EL (cell line): ENCODE results near the gene MACROD2.

Experiments
- DNase-seq: peaks from one replicate; pipeline ENCODE4 v3.0.0-alpha.2; 2016

MACROD2 gene

DNA sequence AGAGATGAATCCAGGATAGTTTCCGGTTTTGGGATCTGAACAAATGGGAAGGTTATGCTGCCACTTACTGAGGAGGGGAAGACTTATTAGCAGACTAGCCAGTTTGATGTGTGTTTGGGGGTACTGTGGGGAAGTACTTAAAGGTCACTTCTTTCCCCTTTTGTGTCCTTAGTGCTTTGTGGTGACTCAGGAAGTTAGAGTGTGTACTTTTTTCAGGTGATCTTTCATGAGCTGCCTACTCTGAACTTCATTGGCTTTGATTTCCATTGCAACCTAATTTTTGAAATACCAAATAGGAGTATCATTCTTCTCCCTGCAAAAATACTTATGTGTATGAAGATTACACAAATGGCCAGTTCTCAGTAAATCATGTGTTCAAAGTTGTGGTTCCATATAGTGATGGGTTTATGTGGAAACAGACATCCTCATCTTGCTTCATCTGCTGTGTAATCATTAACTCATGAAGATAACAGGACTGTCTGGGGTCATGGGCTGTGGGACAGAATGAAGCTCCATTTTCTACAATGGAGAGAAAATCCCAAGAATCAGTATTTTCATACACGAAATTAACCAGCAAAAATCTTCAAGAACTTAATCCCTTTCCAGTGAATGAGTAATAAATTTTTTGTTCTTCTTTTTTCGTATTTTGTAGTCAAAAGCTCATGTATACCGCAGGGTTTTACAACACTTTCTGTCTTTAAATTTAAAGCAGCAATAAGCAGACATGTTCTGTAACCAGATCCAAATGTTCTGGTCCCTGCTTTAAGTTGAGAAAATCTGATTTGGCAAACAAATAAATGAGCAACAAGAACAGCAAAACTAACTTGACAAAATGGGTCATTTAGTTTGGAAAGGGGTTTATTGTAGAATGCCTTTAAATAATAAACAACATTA lies 614.3 kb downstream of the MACROD2 start:
- no peak for DNase-seq

DNA sequence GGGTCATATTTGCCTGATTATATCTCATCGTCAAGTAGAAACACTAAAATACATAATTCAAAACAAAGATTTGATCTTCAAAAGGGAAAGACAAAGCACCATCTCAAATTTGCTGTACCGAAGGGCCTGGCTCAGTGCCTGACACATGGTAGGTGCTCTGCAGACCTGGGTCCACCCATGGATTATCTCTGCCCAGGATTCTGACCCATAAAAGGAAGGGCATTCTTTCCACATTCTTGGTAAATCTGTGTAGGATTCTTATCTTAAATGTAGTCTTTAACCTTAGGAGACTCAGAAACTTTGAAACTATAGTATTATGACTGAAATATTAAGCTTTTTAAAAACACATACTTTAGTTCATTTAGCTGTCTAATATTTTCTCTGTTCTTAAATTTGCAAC lies 616.2 kb downstream of the MACROD2 start:
- DNase-seq: no peak

DNA sequence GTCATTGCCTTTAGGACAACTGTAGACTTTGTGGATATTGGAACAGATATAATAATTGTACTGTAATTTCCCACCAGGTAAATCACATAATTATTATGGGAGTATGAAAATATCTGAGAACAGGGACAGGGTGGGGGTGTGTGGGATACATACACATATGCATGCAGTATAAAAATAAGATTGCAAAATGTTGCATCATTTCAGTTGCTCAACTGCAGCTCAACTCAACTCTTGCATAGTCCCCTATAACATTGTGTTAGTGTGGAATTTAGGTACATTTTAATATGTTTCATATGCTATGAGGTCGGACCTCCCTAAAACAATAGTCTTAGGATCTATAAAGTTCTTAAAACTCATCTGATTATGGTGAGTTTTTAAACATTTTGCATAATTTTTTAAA lies 617.1 kb downstream of the MACROD2 start:
- no peak for DNase-seq

DNA sequence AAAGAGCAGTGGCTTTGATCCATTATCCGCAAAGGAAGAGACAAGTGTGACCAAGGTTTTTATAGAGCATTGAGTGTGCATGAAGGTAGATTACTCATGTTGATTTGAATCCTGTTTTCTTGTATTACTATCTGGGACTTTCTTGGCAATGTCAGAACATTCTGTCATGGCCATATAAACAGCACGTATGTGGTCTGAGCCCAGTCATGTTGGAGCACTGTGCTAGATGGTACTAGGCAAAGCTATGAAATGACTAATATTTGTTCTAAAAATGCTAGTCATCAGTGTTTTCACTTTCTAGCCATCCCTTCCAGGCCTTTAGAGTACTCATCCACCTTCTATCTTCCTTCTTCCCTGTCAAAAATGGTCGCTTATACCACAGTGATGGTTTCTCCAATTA lies 620.7 kb downstream of the MACROD2 start:
- DNase-seq: no peak

DNA sequence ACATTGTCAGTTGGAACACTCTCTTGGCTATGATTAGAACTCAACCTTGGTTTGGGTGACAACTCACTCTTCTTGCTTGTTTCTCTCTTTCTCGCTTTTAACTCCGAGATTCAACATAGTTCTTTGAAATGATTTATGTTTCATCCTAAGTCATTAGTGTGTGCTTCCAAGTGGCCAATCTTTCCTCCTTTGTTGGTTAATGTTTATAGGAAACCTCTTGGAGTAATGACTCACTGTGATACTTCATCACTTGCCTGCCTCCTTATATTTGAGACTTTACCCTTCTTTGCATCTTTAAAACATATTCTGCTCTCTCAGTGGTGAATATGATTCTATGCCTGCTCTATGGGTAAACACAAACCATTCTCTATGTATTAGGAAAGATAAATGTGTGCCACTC lies 621.8 kb downstream of the MACROD2 start:
- no peak for DNase-seq

DNA sequence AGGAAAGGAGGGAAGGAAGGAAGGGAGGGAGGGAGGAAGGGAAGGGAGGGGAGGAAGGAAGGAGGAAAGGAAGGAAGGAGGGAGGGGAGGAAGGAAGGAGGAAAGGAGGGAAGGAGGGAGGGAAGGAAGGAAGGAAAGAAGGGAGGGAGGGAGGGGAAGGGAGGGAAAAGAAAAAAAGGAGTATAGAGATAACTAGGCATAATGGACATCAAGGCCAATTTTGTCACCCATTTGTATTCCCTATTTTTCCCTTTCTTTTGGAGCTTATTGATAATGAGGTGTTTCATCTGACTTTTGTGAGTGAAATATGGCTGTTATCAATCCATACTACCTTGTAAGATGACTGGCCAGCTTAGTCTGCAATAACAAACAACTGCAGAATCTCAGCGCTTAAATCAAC lies 624.1 kb downstream of the MACROD2 start:
- no peak for DNase-seq

DNA sequence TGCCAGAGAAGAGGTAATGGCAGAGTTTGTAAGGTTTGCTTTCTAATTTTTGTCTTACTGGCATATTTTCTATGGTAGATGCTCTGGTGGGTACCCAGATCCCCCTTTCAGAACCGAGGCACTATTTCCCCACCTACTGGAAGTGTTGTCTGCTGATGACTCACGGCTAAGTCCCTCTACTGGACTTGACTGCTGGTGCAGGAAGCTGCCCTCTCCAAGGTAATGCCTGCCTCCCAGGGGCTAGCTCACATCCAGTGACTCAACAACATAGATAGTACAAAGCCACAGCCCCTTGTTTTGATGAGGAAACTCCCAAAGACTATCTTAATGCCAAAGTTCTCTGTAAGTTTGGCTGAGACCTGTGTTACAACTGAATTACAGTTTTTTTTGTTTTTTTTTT lies 627.5 kb downstream of the MACROD2 start:
- DNase-seq: peak; percentile 47

DNA sequence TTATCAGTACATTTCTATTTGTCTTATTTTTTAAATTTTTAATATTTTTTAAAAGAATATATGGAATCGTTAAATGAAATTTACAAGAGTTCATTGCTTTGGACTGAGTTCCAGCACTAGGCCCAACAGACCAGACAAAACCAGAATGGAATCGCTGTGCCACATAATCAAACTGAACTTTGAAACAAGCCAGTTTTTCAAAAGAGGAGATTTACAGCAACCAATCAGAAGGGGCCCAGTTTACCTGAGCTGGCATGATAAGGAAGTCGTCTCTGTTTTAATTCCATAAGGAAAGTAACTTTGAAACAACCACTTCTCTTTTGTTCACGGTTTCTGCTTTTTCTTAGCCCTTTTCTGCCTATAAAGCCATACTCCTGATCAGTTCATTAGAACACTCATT lies 635.7 kb downstream of the MACROD2 start:
- no peak for DNase-seq

DNA sequence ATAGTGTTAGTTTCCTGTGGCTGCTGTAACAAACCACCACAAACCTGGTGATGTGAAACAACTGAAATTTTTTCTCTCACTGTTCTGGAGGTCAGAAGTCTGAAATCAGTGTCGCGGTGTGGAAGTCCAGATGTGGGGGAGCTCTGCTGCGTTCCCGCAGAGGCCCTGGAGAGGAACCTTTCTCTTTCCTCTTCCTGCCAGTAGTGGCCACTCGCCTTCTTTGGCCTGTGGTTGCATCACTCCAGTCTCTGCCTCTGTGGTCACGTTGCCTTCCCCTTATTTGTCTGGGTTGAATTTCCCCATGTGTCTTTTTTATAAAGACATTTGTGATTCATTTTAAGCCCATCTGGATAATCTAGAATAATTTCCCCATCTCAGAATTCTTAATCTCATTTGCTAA lies 637.6 kb downstream of the MACROD2 start:
- no peak for DNase-seq

DNA sequence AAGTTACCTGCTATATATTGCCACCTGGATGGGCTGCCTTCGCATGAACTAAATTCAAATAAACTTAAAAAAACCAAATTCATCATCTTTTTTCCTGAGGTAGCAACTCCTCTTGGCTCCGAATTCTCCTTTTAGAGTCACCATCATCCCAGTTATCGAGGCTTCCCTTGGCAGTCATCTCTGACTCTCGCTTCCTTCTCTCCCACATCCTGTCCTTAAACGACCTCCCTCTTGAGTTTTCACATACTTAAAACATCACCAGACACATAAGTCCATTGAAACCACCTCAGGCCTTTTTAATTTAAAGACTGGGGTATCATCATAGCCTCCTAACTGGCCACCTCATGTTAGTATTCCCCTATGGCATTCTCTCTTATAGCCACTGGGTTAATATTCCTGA lies 638.2 kb downstream of the MACROD2 start:
- DNase-seq: peak; percentile 13

DNA sequence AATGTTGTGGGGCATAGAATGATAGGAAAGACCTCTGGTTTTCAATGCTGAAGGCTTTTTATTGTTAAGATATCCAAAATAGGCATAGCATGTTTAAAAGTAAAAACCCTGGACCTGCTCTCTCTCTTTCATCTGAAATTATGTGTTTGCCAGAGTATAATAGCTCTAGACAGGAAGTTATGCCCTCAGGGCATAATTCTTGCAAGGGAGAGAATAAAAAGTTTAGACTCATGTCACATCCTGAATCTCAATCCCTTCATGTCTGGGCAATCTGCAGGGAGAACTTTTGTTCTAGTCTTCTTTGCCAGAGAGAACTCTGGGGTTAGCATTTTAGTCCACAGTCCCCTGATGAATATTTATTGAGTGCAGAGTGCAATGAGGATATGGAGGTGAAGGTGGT lies 639.3 kb downstream of the MACROD2 start:
- DNase-seq: peak; percentile 9

DNA sequence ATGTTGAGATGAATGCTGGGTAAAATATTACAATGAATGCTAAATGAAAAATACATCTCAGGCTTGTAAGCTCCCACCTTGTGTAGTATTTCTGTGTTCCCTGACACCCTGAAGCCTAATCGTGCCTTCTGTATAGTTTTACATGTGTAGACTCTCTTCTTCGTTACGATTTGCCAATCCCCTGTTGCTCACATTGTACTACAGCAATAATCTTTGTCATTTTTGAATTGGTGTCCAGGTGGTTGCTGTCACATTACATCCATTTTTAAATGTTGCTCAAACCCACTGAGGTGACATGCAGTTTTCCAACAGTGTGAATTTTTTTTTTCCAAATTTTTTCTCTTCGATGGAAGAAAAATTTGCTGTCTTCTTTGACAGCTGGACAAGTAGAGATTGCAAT lies 642.1 kb downstream of the MACROD2 start:
- DNase-seq: no peak

DNA sequence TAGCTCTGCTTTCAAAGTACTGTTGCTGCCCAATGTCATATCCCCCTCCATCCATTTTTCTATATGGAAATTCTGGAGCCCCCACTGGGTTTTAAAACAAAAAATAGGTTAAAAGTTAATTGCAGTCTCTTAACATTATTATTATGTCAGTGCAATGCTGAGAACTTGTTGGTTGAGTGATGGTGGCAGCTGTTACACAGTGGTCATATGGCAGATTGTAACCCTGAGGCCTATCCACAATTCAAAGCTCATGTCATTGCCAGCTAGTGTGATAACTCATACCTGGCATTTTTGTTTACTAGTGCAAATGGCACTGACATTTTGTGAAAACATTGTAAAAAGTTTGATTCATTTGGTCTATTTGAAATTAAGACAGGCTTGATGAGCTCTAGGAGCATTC lies 647.8 kb downstream of the MACROD2 start:
- DNase-seq: no peak

DNA sequence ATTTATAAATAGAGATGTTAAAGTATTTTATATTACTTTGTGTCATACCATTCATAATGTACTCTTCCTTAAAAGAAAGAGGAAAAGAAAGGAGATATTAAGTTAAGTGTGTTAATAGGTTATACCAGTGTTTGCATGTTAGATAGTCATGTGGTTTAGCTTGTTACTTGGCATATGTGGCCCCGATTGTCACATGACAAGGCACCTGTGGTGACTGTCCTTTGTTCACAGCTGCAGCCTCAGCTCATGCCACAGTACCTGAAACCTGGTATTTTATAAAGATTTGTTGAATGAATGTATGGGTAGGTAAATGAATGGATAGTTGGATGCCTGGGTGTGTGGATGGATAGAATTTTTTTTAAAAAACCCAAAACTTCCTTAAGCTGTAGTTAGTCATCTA lies 648.2 kb downstream of the MACROD2 start:
- DNase-seq: no peak

DNA sequence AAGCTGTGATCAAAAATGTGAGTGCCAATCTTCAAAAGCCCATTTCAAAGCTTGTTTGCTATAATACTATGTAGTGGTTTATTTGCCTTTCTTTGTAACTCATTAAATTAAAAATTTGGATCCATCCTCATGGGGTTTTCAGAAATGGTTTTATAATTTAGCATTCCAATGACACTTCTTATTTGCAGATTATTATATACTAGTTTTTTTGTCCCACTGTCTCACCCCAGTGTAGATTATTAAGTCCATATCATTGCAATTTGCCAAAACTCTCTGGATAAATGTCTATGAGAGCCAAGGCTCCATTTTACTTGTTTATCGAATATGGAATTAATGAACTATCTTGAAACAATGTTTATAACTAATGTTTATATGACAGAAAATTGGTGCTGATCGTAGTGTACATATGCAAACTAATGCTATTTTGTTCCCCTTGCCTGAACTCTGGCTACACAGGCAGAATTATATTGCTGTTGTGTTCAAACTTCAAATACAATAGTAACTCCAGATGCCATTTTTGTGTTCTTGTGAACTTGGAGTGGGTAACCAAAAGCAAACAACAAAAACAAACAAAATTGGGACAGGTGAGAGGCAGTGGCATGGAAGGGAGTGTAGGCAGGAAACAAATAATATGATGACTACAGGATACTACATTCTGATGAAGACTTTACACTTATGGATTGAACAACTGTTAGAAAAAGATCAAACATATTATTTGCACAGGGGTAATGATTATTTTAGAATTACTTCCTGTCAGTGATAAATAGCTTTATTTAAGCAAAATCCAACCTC lies 649.2 kb downstream of the MACROD2 start:
- no peak for DNase-seq

DNA sequence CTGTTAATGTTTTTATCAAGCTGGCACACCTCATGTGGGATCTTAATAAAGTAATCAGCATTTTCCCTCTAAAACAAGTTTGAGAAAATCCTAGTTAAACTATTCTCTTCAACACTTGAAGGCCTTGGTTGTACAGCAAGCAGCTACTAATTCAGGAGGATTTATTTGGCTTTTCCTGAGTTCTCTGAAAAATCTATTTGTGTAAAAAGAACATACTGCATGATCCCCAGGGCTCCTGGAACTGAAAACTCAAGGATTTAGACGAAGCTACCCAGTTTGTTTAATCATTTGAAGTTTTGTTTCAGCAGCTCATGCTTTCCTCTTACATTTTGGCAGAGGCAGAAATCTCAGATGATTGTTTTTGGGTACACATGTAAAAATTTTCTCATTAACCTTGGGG lies 651.7 kb downstream of the MACROD2 start:
- DNase-seq: no peak

DNA sequence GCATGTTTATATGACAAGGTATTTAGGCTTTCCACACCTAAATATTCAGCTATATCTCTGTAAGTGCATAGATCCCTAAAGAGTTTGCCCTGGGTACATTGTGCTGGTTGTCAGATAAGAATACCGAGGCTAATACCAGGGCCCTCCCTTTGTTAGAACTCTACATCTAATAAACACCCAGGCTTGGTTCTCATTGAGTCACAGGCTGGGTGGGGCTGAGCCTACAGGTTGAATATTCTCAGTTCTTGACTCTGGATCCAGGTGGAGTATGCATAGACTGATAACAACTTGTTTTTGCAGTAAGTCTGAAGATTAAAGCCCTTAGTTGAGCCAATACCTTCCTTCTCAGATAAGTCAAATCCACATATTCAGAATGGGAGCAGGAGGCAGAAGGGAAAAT lies 654.3 kb downstream of the MACROD2 start:
- DNase-seq: no peak

DNA sequence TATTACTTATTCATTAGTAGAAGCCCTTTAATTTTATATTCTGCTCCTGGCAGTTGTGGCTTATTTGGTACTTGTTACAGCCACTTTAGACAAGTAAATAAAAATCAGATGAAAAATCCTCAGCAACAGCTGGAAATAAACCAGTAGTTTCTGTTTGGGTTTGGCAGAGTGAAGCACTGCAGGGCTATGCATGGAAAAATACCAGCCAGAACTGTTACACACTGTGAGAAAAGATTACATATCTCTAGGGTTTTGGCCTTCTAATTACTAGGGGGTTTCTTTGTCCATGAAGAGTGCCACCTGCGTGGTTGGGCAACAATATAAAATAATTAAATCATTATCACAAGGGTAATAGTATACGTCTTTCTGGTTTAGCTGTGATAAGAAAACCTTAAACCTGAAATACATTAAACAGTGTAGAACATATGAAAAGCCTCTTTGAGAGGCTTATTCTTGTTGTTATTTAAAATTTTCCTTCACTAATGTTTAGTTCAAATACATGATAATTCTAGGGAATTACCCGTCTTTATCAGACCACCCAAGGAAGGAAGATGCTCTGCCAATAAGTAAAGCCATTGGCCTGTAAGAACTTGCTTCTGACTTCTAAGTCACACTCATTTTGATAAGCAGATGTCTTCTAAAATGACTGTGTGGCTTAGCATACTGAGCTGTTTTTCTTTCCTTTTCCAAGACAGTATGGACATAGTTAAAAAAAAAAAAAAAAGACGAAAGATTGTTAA lies 662.1 kb downstream of the MACROD2 start:
- DNase-seq: no peak

DNA sequence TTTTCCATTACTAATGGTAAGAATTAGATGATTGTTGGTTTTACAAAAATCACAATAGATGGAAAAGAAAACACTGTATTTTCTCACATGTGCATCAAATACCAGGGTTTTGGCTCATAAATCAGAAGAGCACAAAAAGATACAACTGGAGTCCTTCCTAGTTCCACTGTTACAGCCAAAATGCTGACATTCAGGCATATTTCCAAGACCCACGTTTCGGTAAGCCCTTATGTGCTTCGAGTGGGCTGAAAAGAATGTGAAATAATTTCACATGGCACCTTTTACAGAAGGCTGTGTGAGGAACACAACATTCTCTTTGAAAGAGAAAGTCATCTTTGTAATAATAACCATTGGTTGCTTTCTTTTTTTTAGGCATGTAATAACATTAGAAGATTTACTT lies 668.8 kb downstream of the MACROD2 start:
- DNase-seq: no peak

DNA sequence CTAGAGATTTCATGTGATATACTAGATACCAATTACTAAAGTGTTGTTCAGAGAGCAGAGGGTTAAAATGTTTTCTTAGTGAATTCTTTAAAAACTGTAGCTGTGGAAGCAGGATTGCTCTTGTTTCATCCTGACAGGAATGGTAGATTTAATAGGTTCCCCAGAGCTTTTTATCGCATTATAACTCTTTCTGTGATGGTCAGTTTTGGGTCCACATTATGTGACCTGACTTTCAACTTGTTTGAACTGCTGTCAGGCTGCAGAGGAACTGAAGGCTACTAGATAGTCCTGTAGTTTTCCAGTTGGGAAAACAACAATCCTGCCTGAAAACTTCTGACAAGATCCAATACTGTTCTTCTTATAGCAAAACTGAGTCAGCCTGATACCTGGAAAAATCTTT lies 671.4 kb downstream of the MACROD2 start:
- DNase-seq: no peak

DNA sequence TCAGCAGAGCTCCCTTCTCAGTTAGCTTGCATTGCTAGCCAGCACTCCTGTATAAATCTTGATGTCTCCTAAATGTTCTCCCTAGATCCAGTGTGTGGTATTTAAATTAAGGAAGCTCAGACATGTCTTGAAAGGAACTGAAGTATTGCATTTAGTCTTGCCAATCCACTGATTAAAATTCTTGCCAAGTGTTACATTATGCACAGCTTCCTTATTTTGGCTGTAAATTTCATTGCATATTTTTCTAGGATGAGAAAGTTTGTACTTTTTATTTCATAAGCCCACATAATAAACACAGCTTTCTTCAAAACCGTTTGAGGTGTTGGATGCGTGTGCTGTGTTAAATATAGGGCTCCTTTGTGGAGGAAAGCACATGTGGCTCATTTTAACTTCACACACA lies 671.9 kb downstream of the MACROD2 start:
- no peak for DNase-seq

DNA sequence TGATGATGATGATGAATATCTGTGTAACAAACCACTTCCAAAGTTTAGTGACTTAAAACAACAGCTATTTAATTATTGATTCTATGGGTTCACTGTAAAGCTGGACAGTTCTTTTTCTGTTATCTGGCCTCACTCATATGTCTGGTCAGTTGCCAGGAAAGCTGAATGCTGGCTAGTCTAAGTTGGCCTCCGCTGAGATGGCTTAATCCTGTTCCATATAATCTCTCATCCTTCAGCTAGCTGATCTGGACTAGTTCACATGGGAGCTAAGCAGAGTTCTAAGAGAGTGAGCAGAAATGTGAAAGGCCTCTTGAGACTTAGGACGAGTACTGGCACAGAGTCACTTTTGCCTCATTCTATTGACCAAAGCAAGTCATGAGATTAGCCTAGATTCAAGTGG lies 676.8 kb downstream of the MACROD2 start:
- no peak for DNase-seq

DNA sequence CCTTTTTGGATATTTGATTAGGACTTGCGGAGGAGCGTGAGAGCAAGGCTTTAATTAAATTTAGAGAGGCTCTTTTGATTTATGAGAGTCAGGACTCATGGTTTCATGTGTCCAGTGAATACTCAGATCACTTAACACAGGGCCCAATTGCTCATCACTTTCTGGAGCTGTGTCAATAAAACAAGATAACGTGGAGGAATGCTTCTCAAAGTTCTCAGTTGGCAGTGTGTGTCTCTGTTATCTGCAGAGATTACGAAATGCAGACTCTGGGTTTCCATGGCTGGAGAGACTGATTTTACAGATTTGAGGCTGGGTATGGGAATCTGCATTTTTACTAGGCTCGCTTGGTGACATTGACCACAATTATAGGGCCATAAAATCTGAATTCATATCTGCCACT lies 677.8 kb downstream of the MACROD2 start:
- DNase-seq: no peak

DNA sequence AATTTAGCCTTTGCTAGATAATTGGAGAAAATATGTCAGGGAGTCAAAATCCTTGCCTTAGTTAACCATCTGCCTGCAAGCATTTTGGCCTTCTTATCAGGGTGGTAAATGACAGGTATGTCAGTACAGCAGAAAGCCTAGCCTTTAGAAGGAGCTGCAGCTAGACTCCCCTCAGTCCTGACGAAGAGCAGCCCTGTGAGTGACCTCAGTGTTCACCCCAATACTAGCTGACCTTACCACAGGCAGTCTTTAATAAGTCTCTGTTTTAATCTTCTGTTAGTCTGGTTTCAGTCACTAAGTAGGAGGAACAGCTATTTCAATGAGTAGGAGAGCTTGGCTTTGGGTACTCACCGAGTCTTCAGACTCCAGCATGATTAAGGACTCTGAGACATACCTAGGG lies 682.1 kb downstream of the MACROD2 start:
- no peak for DNase-seq
